Cardiac muscle cell (in vitro differentiated cells and primary cell): ENCODE data around the gene LIG4. TPM values are rescaled to one million over a fixed set of nuclear protein-coding genes. Genes with fewer than 3 reads are reported as not detected.

Experiments
- DNase-seq, 2 donors: peaks; one replicate each; pipeline versions ENCODE4 v3.0.0 to v3.0.0-alpha.2; 2010 to 2017; ENCODE audit warnings: low read depth in 1 of 2, low spot score in 1 of 2
- H3K27ac ChIP-seq: fragments of 200-600 bp; sonication (generic); 2 replicates; pipeline ENCODE4 v1.5.1; 2016
- H3K27me3 ChIP-seq: fragments of 200-600 bp; sonication (generic); 2 replicates; pipeline ENCODE4 v1.6.0; 2016; ENCODE audit warnings: control low read depth
- H3K36me3 ChIP-seq: fragments of 200-600 bp; sonication (generic); 2 replicates; pipeline ENCODE4 v1.5.1; 2016; ENCODE audit warnings: control low read depth
- H3K4me1 ChIP-seq: fragments of 200-600 bp; sonication (generic); 2 replicates; pipeline ENCODE4 v1.8.1; 2017; ENCODE audit warnings: low read depth, mild to moderate bottlenecking, mixed run types
- H3K4me3 ChIP-seq: fragments of 200-600 bp; sonication (generic); 2 replicates; pipeline ENCODE4 v1.5.1; 2016; ENCODE audit warnings: mild to moderate bottlenecking
- H3K9me3 ChIP-seq: fragments of 200-600 bp; sonication (generic); 2 replicates; pipeline ENCODE4 v1.5.1; 2017; ENCODE audit warnings: low read depth, mild to moderate bottlenecking, control low read depth
- polyA plus RNA-seq: library from polyadenylated mRNA; unstranded; fragments of >200 nt; fragmentation: Nextera tagmentation; extraction: Ambion mirVana; gene quantifications from 2 replicates; pipeline ENCODE4 v1.2.1, GENCODE V29; 2016
- total RNA-seq: library from RNA; depleted of rRNA; stranded (reverse); fragments of >200 nt; gene quantifications from 2 replicates; pipeline ENCODE4 v1.2.3, GENCODE V29; 2016
- TF ChIP-seq, protein P1 (sequence below): IDR thresholded peaks from 2 replicates; pipeline ENCODE4 v1.5.1; 2012; ENCODE audit warnings: low read depth, mild to moderate bottlenecking, low read length

The LIG4 gene
- total RNA-seq (9.9 and 16.2 TPM in 2 replicates), polyA plus RNA-seq (8.9 and 14.4 TPM in 2 replicates)

- DNase-seq, result peak; percentile 96 to 97
- peak within 1 kb of the TSS; percentile 46 for H3K4me3 ChIP-seq
- TF ChIP-seq, protein P1, sequence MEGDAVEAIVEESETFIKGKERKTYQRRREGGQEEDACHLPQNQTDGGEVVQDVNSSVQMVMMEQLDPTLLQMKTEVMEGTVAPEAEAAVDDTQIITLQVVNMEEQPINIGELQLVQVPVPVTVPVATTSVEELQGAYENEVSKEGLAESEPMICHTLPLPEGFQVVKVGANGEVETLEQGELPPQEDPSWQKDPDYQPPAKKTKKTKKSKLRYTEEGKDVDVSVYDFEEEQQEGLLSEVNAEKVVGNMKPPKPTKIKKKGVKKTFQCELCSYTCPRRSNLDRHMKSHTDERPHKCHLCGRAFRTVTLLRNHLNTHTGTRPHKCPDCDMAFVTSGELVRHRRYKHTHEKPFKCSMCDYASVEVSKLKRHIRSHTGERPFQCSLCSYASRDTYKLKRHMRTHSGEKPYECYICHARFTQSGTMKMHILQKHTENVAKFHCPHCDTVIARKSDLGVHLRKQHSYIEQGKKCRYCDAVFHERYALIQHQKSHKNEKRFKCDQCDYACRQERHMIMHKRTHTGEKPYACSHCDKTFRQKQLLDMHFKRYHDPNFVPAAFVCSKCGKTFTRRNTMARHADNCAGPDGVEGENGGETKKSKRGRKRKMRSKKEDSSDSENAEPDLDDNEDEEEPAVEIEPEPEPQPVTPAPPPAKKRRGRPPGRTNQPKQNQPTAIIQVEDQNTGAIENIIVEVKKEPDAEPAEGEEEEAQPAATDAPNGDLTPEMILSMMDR, result no peak
- H3K9me3 ChIP-seq, result no peaks in the 10 kb centered on the region
- H3K36me3 ChIP-seq, result peaks cover under 1% of the 10 kb centered on the region
- H3K4me1 ChIP-seq, result peaks cover 21% of the 10 kb centered on the region
- H3K27ac ChIP-seq, result peak within 1 kb of the TSS; percentile 34
- H3K27me3 ChIP-seq, result no peaks in the 10 kb centered on the region
Measured at GRCh38 chr13:108215436-108215835, at the start of gene LIG4. LIG4 (minus strand) TSS chr13:108215536; CDS start chr13:108211268, 4,268 bp downstream.

DNA sequence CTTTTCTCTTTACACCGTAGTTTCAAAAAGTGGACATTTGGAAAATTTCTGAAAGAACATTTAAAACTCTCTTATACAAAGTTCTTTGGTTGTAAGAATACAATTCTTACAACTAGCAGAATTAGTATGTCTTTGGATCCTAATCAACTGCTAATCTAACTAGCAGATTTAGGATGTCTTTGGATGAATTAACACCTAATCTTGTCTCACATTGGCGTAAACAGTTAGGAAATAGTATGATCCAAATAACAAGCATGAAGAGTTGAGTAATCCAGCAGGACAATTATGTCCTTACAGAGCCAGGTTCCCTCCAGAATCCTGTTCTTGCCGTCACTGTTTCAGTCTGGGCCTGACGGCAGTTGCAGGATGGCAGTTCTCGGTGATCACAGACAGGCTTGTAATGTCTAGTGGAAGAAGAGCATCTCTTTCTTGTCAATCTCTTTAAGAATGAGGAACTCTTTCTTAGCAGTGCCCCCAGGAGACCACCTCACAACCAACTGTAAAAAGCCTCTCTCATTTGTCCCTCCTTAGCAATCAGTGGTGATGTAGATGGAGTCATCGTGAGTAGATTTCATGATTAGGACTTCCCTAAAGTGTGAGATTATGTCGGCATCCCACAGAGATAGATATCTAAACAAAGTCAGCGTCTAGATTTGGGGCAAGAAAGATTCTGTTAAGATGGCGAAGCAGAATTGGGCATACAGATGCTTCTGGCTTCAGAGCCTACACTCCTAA lies 48.5 kb upstream of the LIG4 start:
- H3K27ac ChIP-seq, result no peak overlapping the region
- no peaks in the 10 kb centered on the region for H3K27me3 ChIP-seq
- DNase-seq, result no peak
- TF ChIP-seq, protein P1, result no peak
- H3K36me3 ChIP-seq, result no peaks in the 10 kb centered on the region
- H3K4me3 ChIP-seq, result no peak overlapping the region
- H3K4me1 ChIP-seq, result no peaks in the 10 kb centered on the region
- no peaks in the 10 kb centered on the region for H3K9me3 ChIP-seq

- DNase-seq, result no peak
- Histone ChIP-seq H3K36me3 (no peaks in the 10 kb centered on the region), H3K27me3 (no peaks in the 10 kb centered on the region), H3K9me3 (no peaks in the 10 kb centered on the region), H3K4me1 (no peaks in the 10 kb centered on the region), H3K4me3 (no peak overlapping the region), H3K27ac (no peak overlapping the region)
- TF ChIP-seq, protein P1, result no peak
Measured at GRCh38 chr13:108257248-108257647, 41.9 kb upstream of the LIG4 start.

GRCh38 chr13:108249150-108249549 lies 33.8 kb upstream of the LIG4 start:
- no peaks in the 10 kb centered on the region for H3K4me1 ChIP-seq
- no peaks in the 10 kb centered on the region for H3K27me3 ChIP-seq
- H3K4me3 ChIP-seq, result no peak overlapping the region
- no peak for DNase-seq
- H3K27ac ChIP-seq, result no peak overlapping the region
- no peaks in the 10 kb centered on the region for H3K36me3 ChIP-seq
- TF ChIP-seq, protein P1, result no peak
- no peaks in the 10 kb centered on the region for H3K9me3 ChIP-seq

DNA sequence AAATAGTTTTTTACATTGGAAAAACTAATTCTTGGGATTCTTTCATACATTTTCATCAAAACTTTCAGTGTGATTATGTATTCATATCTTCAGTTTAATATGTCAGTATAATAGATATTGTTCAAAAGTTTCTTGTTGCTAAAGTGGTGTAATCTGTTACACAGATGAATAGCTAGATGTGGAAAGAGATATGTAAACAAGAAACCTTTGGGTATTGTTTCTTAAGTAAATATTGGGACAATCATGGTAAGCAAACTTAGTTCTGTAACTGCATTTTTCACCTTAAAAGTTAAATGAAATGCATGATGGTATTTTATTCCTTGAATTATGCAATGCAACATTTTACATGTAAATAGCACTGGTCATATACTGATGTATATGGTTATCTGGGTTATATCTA lies 15.0 kb upstream of the LIG4 start:
- DNase-seq, result no peak
- TF ChIP-seq, protein P1, result no peak
- H3K27me3 ChIP-seq, result no peaks in the 10 kb centered on the region

More for the DNA sequence above, 15.0 kb upstream of the LIG4 start:
- Histone ChIP-seq H3K4me1 (peaks cover 36% of the 10 kb centered on the region), H3K4me3 (no peak overlapping the region), H3K27ac (no peak overlapping the region), H3K9me3 (no peaks in the 10 kb centered on the region), H3K36me3 (no peaks in the 10 kb centered on the region)
